HG02884 (cell line): Measurements from ENCODE around the gene BTC.
"Not testable (repeated sequence)": the region's sequence is repeated elsewhere in the genome, so short reads cannot be mapped to it uniquely, and the experiment has no call there.

ENCODE experiments used
- ATAC-seq: cut with Tn5 transposase; IDR thresholded peaks from one replicate; pipeline ENCODE4 v1.9.1; 2021; ENCODE audit warnings: mild to moderate bottlenecking, moderate library complexity; ENCODE audit not compliant: unreplicated experiment

Gene BTC

DNA sequence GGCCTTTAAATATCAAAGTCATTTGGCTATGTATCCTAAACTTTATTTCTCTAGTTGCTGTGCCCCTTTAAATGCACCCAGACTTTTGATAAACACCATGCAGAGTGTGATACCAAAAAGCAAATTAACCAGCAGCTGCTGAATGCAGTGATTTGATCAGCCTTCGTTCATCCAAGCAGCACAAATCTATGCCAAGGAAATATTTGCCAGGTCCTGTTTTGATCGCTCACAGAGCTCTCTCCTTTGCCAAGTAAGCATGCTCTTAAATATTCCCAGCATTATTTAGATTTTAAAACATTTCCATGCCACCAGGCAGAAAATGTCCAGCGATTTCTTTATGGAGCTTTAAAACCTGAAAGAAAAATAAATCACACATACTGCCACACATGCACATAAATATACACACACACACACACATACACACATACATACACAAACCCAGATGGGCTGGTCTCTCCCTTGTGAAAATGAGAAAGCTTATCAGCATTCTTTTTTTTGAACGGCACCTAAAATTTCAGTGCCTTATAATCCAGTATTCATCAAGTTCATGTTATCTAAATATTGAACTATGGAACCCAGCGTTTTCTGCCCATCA, 35.7 kb downstream of the BTC start:
- ATAC-seq, result no peak

DNA sequence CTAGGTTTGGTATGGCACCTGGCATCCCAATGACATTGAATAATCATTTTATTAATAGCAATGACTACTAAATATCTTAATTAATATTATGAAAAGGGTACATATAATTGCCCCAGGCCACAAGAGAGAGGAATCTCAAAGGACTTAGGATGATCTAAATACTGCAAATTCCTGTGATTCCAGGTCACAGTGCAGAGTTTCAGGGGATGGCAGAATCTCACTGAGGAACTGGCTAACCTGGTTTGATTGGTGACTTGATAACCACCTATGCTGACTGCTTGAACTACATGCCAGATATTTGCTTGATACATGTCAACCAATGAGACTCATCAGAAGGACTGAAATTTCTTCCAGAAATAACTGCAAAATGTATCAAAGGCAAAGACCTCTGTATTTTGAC, 37.2 kb downstream of the BTC start:
- no peak for ATAC-seq

DNA sequence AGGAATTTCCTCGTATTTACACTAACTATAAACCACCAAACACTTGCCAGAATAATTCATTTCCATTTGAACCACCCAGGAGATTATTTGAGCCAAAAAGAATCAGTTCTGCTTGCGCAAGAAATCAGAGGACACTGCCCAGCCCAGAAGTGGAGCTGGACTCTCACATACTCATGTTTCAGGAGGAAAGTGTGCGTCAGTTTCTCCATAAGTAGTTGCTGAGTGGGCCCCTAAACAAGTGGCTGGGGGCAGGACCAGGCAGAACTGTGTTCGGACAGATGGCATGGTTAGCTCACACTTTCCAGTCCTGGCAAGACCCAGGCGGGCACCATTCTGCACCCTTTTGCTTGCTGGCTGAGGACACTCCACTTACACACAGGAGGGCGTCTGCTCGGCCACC, 38.8 kb downstream of the BTC start:
- ATAC-seq, result no peak

DNA sequence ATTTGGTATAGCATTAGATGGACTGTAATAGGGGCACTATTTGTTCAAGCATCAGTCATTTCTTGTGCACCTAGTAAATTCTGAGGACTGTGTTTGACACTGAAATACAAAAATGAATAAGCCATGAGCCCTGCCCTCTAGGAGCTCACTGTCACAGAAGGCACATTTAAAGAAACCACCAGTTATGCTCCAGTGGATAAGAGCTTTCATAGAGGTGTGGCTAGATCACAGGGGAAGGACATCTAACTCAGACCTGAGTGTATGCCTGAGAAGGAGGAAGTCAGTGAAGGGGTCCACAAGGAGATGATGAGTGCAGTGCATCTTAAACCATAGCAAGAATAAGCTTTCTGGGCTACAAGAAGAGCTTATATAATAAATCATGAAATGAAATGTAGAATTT, 40.1 kb downstream of the BTC start:
- peak; percentile 85 for ATAC-seq

DNA sequence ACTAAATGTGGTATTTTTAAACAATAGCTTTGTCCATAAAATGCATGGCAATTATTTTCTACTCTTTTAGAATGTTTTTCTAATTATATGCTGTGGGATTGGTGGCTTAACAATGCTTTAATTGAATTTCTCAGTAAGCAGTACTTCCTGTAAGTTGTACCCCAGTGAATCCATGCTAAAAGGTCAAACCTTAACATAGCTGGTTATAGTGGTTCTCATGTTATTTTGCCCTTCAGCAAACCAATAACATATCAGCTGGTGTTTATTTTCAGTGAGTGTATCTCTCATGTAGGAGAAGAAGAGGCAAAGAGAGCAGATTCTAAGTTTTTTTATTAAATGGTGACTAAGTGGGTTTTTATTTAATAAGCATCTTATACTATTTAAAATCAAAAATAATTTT, 41.5 kb downstream of the BTC start:
- no peak for ATAC-seq

DNA sequence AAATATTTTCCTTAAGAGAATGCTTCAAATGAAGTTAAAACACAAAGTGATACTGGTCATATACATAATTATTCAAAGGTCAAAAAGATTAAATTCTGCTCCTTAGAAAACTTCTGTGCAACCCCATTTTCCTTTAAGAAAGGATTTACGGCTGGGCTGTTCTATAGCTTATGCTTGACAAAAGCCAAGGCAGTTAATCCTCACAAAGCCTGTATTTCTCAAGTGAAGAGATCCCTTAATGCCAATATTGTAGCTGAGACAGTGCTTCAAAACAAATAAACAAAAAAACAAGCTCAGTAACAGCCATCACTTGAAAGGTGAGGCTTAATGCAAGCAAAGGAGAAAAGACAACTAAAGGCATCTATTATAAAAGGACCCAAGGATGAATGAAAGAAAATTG, 42.5 kb downstream of the BTC start:
- no peak for ATAC-seq

DNA sequence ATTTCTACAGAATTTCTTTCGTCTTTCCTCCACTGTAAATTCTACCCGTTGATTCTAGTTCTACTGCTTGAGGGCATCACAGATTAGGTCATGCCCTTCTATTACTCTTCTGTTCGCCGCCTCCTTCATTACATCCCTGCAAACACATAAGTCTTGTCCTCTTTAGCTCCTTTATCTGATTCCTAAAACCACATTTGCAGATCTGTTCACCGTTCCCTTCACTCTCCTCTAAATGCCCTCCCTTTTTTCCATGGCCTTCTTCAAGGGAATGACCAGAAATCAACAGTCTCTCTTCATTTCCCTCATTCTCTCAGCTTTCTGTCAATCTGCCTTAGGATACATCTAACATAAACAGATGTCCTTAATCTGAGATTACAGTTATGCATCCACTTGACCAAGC, 43.1 kb downstream of the BTC start:
- no peak for ATAC-seq

DNA sequence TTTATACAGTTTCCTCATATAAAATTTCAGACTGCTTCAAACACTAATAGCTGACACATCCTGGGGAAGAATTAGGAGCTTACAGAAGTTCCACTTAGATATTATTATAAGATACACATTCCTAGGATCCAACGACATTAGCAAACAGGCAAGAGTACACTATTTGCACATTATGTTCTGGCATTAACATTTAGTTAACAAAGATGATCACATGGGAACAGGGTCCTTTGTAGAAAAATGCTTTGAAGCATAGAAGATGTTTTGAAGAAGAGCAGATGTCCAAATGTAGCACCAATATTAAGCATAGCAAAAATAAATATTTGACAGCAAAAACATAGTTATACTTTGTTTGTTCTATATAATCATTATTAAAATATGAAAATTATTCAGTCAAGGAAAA, 52.1 kb downstream of the BTC start:
- ATAC-seq, result no peak

DNA sequence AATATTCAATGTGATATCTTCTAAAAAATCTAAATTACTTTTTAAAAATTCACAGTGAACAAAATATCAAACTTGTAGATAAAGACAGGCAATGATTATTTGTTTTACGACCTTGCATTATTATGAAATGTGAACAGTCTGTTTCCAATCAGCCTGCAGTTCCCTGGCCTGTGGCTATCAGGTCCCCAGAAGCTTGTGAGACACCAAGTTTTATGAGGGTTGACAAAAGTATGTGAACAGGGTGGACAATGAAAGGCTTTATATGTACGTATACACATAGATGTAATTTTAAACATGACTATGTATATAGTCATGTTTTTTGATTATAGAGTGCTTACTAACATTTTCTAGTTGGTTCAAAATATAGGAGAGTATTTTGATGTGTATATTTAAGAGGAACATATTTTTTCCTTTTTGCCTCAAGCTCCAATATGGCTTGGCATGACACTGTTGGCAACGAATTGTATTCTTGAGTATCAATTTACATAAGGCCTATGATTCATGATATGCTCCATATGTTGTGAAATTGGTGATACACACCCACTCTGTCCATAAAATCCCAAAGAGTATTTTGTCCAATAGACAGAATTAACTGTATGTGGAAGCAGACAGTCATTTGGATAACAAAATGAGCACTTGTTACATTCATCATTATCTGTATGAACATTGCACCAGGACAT, 55.7 kb downstream of the BTC start:
- no peak for ATAC-seq

DNA sequence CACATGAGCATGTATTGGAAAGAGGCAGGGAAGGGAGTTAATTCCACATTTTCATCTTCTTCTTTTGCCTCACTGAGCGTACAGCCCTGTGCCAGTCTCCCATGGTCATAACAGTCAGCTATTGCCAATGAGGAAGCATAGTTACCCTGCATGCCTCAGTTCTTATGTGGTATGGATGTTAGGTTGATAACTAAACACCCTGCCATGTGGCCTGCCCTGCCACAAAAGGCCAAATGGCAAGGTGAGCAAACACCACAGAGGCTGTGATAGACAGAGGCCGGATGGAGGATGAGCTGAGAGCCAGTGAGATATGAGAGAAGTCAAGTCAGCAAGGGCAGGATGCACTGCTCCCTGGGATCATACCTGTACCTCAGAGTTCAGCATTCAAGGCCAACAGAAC, 59.3 kb downstream of the BTC start:
- ATAC-seq, result no peak

DNA sequence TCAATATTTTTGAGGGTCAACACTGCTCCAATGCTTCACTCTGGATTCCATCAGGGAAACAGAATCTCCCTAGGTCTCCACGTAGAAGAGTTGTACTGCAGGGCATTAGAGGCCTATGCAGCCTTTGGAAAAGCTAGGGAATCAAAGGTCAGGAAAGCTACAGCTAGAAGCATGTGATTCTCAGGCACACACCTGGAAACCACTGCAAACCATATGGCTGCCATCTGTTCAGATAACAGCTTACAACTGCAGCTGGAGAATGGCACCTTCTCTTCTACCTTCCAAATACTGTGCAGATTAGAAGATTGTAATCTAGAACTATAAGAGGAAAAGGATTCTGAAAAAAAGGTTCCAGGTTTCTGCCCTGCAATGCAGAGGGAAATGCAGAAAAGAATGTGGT, 60.6 kb downstream of the BTC start:
- no peak for ATAC-seq

DNA sequence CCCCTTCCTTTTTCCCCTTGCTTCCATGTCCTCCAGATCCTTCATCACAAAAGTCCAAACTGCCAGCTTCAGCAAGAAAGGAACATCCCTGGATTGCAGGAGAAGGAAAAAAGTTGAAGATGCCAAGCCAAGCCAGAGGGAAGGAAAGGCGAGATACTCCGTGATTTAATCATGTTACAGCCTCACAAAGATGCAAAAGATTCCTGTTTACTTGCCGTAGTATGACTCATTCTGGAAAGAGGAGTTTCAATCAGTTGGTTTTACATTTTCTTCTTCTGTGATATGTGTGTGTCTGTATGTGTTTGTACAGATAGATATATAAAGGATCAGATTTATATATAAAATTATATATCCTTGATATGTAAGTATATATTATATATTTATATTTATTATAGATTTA, 69.3 kb downstream of the BTC start:
- no peak for ATAC-seq

DNA sequence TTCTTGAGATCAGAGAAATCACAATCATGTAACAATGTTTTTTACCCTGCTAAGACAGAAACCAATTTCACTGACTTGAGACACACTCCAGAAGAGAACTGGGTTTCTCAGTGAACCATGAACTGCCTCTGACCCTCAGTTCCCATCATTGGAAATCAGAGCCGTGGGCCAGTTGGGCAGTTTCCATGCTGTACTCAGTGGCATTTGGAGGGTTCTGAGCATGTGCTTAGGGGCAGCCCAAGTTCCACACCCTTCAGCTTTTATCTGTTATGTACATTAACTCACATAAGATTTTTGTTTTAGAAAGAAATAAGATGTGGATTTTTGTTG, 77.9 kb downstream of the BTC start:
- ATAC-seq, result no peak

DNA sequence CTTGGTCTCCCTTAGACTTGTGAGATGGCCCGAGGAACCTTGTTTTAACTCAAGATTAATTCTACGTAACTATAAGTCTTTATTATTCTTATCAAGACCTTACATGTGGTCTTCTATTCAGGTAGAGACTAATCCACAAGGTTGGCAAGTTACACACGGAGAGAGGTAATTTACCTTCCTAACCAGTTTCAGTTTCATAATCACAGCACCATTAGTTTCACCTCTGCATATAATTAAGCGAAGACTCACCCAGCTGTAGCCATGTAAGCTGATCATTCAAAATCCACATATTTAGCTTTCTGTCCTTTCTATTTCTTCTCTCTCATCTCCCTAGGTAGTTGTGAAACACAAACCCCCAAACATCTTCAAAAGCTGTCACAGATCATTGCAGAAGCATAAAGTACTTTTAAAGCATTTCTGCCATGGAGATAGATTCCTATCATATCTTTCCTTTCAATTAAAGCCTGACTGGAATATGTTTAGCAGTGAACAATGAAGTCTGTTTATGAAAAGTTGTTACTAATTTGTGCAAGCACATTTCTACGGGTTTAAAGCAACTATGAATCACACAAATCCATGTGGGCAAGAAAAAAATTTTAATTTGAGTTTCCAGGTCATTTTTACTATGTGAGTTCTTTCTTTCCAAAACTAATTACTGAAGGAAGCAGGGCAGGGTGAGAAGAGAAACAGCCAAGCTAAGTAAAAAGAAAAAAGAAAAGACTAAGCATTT, 78.5 kb downstream of the BTC start:
- no peak for ATAC-seq

DNA sequence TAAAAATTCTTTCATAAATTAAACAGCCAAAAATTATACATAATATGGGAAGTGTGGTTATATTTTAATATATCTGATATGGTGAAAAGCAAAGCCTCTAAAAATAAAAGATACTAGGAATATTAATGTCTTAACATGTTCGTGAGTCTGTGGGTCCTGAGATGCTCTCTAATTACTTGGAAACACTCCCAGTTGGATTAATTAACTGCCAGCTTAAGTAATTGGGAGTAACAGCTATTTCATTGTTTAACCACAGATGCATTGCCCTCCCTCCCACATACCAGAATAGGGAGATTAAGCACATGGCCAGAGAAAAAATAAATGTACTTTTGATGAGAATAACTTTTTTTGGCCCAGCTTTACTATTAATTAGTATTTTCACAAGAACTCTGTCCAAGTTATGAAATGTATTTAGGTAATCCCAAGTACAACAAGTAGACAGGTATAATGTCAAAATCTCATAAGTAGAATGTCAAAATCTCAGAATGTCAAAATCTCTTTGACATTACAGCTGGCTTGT, 79.7 kb downstream of the BTC start:
- no peak for ATAC-seq

DNA sequence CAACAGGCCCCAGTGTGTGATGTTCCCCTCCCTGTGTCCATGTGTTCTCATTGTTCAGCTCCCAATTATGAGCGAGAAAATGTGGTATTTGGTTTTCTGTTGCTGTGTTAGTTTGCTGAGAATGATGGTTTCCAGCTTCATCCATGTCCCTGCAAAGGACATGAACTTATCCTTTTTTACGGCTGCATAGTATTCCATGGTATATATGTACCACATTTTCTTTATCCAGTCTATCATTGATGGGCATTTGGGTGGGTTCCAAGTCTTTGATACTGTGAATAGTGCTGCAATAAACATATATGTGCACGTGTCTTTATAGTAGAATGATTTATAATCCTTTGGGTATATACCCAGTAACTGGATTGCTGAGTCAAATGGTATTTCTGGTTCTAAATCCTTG, 86.2 kb downstream of the BTC start:
- not testable (repeated sequence) for ATAC-seq
